ENCODE results near the gene SLC30A2.

- no peak for TF ChIP-seq CTCF (IDR thresholded peaks at IDR 0.05)
- no peak for TF ChIP-seq ZFX (IDR thresholded peaks at IDR 0.05; ENCODE audit: borderline replicate concordance)
These were observed 46.5 kb upstream of the SLC30A2 start for GRCh38 chr1:26092422-26092821.

Measured in 22Rv1 (cell line).